IPS-15b (cell line): ENCODE data around the gene RPIA.

ENCODE experiments used
- H3K27me3 ChIP-seq: one replicate; pipeline ENCODE4 v1.6.1; 2013; ENCODE audit warnings: low read length; ENCODE audit not compliant: control insufficient read depth, insufficient read depth
- H3K36me3 ChIP-seq: one replicate; pipeline ENCODE4 v1.6.1; 2013; ENCODE audit warnings: low read length; ENCODE audit not compliant: control insufficient read depth, insufficient read depth
- H3K4me1 ChIP-seq: one replicate; pipeline ENCODE4 v1.6.1; 2013; ENCODE audit warnings: mild to moderate bottlenecking, low read length; ENCODE audit not compliant: control insufficient read depth, insufficient read depth
- H3K4me3 ChIP-seq: one replicate; pipeline ENCODE4 v1.5.1; 2013; ENCODE audit warnings: low read depth, low read length
- H3K9ac ChIP-seq: one replicate; pipeline ENCODE4 v1.6.1; 2013; ENCODE audit warnings: low read depth, mild to moderate bottlenecking, low read length
- H3K9me3 ChIP-seq: one replicate; pipeline ENCODE4 v1.6.1; 2013; ENCODE audit warnings: mild to moderate bottlenecking, low read length; ENCODE audit not compliant: control insufficient read depth, insufficient read depth

RPIA gene

GRCh38 chr2:88713408-88713807 lies 21.9 kb downstream of the RPIA start:
- H3K9ac ChIP-seq = no peak overlapping the region
- H3K27me3 ChIP-seq = no peaks in the 10 kb centered on the region
- no peaks in the 10 kb centered on the region for H3K9me3 ChIP-seq
- no peaks in the 10 kb centered on the region for H3K36me3 ChIP-seq
- H3K4me1 ChIP-seq = peaks cover 9% of the 10 kb centered on the region
- no peak overlapping the region for H3K4me3 ChIP-seq

GRCh38 chr2:88714667-88715066 lies 23.2 kb downstream of the RPIA start:
- Histone ChIP-seq H3K27me3 (no peaks in the 10 kb centered on the region), H3K9ac (no peak overlapping the region), H3K4me1 (peaks cover 9% of the 10 kb centered on the region), H3K9me3 (no peaks in the 10 kb centered on the region), H3K36me3 (no peaks in the 10 kb centered on the region), H3K4me3 (no peak overlapping the region)

- Histone ChIP-seq H3K27me3 (no peaks in the 10 kb centered on the region), H3K4me3 (no peak overlapping the region), H3K9ac (no peak overlapping the region), H3K4me1 (peaks cover 1% of the 10 kb centered on the region), H3K9me3 (no peaks in the 10 kb centered on the region), H3K36me3 (no peaks in the 10 kb centered on the region)
Measured at GRCh38 chr2:88720399-88720798, 28.9 kb downstream of the RPIA start.

- no peaks in the 10 kb centered on the region for H3K4me1 ChIP-seq
- H3K36me3 ChIP-seq = no peaks in the 10 kb centered on the region
- no peak overlapping the region for H3K4me3 ChIP-seq
- H3K9ac ChIP-seq = no peak overlapping the region
- H3K9me3 ChIP-seq = no peaks in the 10 kb centered on the region
- H3K27me3 ChIP-seq = no peaks in the 10 kb centered on the region
Measured at GRCh38 chr2:88721268-88721667, 29.8 kb downstream of the RPIA start.

GRCh38 chr2:88724643-88725332 lies 33.3 kb downstream of the RPIA start:
- no peaks in the 10 kb centered on the region for H3K9me3 ChIP-seq
- no peaks in the 10 kb centered on the region for H3K36me3 ChIP-seq
- H3K9ac ChIP-seq = no peak overlapping the region
- no peaks in the 10 kb centered on the region for H3K27me3 ChIP-seq
- H3K4me3 ChIP-seq = no peak overlapping the region
- no peaks in the 10 kb centered on the region for H3K4me1 ChIP-seq

GRCh38 chr2:88729061-88729745 lies 37.7 kb downstream of the RPIA start:
- no peaks in the 10 kb centered on the region for H3K36me3 ChIP-seq
- H3K9ac ChIP-seq = no peak overlapping the region

GRCh38 chr2:88733155-88733902 lies 41.9 kb downstream of the RPIA start:
- Histone ChIP-seq H3K9me3 (no peaks in the 10 kb centered on the region), H3K36me3 (peaks cover 6% of the 10 kb centered on the region)

More at GRCh38 chr2:88729061-88729745, 37.7 kb downstream of the RPIA start:
- no peaks in the 10 kb centered on the region for H3K9me3 ChIP-seq
- no peaks in the 10 kb centered on the region for H3K27me3 ChIP-seq
- no peaks in the 10 kb centered on the region for H3K4me1 ChIP-seq
- H3K4me3 ChIP-seq = no peak overlapping the region

GRCh38 chr2:88735133-88735532 lies 43.7 kb downstream of the RPIA start:
- no peaks in the 10 kb centered on the region for H3K4me1 ChIP-seq
- no peak overlapping the region for H3K9ac ChIP-seq
- no peak overlapping the region for H3K4me3 ChIP-seq
- peaks cover 6% of the 10 kb centered on the region for H3K36me3 ChIP-seq
- no peaks in the 10 kb centered on the region for H3K9me3 ChIP-seq
- H3K27me3 ChIP-seq = no peaks in the 10 kb centered on the region

More at GRCh38 chr2:88733155-88733902, 41.9 kb downstream of the RPIA start:
- H3K9ac ChIP-seq = no peak overlapping the region
- no peaks in the 10 kb centered on the region for H3K4me1 ChIP-seq
- no peaks in the 10 kb centered on the region for H3K27me3 ChIP-seq
- H3K4me3 ChIP-seq = no peak overlapping the region

- Histone ChIP-seq H3K27me3 (no peaks in the 10 kb centered on the region), H3K9me3 (no peaks in the 10 kb centered on the region), H3K9ac (no peak overlapping the region), H3K36me3 (peaks cover 6% of the 10 kb centered on the region), H3K4me1 (no peaks in the 10 kb centered on the region), H3K4me3 (no peak overlapping the region)
Measured at GRCh38 chr2:88735853-88736252, 44.4 kb downstream of the RPIA start.

- H3K4me1 ChIP-seq = no peaks in the 10 kb centered on the region
- peaks cover 6% of the 10 kb centered on the region for H3K36me3 ChIP-seq
Measured at GRCh38 chr2:88736437-88736836, 45.0 kb downstream of the RPIA start.

GRCh38 chr2:88737385-88737784 lies 45.9 kb downstream of the RPIA start:
- H3K36me3 ChIP-seq = peaks cover 6% of the 10 kb centered on the region
- H3K9me3 ChIP-seq = no peaks in the 10 kb centered on the region
- H3K27me3 ChIP-seq = no peaks in the 10 kb centered on the region

More at GRCh38 chr2:88736437-88736836, 45.0 kb downstream of the RPIA start:
- H3K4me3 ChIP-seq = no peak overlapping the region
- no peak overlapping the region for H3K9ac ChIP-seq
- no peaks in the 10 kb centered on the region for H3K27me3 ChIP-seq
- no peaks in the 10 kb centered on the region for H3K9me3 ChIP-seq

More at GRCh38 chr2:88737385-88737784, 45.9 kb downstream of the RPIA start:
- Histone ChIP-seq H3K4me3 (no peak overlapping the region), H3K4me1 (no peaks in the 10 kb centered on the region), H3K9ac (no peak overlapping the region)
